GM18502 (cell line): ENCODE data around the gene HOXD10.

Experiments used
- ATAC-seq: cut with Tn5 transposase; IDR thresholded peaks from one replicate; pipeline ENCODE4 v1.9.1; 2021; ENCODE audit warnings: mild to moderate bottlenecking; ENCODE audit not compliant: unreplicated experiment, poor library complexity

Gene HOXD10

DNA sequence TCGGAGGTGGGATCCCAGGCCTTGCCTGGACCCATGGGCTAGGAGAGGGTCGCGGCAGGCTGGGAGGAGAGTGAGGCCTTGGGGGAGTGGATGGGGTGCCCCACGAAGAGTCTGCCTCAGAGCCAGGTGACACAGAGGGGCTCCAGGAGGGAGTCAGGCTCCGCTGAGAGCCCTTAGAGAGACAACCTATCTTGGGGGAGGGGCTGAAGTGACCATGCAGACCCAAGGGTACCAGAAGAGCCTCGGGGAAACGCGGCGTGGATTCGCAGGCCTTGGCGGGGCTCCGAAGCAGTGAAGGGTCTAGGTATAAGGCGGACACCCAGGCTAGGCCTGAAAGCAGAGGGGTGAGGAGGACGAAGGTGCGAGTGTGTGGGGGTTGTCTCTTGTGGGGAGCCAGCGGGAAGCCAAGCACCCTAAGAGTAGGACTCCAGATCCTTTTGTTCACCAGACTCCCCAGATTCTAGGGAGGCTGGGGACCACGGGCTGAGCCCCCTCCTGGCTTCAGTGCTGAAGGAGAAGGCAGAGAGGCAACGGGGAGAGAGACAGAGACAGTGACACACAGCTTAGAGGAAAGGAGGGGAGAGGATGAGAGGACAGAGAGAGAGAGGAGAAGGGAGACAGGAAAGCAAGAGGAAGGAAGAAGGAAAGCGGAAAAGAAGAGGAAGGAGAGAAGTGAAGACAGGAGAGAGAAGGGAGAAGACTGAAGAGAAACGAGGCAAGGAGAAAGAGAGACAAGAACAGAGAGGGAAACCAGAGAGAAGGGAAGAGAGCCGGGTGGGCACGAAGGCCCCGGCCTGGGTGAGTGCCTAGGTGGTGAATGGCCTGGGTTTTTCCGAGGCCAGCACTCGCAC, 10.6 kb upstream of the HOXD10 start:
- ATAC-seq = no peak

DNA sequence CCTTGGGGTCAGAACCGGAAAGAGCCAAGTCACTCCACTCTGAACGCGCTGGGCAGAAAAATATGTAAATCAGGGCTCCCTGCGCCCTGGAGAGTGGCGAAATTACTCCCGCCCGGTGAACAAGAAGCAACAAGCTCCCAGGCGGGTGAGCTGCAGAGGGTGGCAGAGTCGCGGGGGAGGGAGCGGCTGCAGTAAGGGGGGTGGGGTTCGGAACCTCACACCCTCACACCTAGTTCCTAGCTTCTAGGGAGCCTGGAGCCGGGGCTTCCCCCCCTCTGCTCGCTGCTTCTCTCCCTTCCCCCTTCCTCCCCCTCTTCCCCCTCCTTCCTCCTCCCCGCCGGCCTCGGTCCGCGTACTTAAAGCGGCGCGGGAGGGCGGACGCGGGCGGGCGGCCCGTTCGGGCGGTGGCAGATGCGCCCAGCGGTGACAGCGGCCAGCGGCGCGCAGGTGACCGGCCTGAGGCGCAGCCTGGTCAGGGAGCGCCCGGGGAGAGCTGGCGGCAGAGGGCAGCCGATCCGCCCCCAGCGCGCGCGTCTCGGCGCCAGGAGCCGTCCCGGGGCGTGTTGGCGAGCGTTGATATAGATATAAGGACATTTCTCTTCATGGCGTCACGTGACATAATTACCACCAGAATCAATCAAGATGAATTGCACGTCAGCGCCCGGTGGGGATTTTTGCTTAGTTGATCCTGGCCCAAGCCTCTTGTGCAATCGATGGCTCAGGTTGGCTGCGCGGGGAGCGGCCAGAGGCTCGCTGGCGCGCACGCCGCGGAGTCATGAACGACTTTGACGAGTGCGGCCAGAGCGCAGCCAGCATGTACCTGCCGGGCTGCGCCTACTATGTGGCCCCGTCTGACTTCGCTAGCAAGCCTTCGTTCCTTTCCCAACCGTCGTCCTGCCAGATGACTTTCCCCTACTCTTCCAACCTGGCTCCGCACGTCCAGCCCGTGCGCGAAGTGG, 9.7 kb upstream of the HOXD10 start, which contains the start of gene HOXD11:
Gene HOXD11 (plus strand): TSS at position 700 of the 959 bp plus-strand sequence. CDS start 76 bp downstream, at position 776.
- ATAC-seq = no peak

DNA sequence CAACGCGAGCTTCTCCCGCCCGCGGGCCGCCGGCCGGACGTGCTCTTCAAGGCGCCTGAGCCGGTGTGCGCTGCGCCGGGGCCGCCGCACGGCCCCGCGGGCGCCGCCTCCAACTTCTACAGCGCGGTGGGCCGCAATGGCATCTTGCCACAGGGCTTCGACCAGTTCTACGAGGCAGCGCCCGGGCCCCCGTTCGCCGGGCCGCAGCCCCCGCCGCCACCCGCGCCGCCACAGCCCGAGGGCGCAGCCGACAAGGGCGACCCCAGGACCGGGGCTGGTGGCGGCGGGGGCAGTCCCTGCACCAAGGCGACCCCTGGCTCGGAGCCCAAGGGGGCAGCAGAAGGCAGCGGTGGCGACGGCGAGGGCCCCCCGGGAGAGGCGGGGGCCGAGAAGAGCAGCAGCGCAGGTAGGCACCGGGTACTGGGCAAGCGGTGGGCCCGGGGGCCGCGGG, 8.8 kb upstream of the HOXD10 start:
- ATAC-seq = no peak

DNA sequence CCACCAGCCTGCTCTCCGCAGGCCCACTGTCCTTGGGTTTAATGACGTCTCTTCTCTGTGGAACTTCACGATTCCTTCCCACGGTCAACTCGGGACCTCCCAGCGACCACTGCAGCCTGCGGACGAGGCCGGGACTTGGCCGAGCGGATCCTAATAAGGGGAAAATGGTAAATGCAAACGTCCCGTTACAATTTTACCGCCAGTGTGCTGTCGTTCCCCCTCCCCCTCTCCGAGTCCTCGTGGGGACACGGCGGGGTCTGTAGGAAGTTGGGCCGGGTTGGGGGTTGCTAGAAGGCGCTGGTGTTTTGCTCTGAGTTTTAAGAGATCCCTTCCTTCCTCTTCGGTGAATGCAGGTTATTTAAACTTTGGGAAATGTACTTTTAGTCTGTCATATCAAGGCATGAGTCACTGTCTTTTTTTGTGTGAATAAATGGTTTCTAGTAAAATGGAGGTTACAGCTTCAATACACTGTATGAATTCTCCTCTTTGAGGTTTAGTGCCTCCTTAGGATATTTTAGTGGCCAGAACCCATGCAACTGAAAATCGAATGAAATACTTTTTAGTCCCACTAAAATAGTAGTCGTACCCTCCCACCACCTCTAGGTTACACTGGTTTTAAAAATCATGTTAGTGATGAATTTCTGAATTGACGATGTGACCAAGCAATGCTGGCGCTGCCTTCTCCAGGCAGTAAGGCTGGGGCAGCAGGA, 7.2 kb upstream of the HOXD10 start:
- no peak for ATAC-seq

DNA sequence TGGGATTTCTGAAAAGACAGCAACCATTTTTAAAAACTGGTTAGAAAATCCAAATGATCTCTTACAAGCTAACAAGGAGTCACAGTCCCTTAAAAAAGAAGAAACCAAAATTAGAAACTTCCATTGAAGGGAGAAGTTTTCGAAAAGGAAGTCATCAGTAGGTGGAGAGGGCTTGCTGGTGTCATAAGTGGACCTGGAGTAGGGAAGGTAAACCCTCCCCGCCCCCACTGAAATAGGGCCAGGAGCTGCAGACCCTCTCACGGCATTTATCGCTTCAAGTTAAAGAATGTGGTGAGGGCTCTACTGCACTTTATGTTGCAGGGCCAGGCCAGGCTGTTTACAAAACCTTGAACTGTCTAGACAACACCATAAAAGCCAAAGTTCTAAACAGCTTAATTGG, 6.6 kb upstream of the HOXD10 start:
- no peak for ATAC-seq

DNA sequence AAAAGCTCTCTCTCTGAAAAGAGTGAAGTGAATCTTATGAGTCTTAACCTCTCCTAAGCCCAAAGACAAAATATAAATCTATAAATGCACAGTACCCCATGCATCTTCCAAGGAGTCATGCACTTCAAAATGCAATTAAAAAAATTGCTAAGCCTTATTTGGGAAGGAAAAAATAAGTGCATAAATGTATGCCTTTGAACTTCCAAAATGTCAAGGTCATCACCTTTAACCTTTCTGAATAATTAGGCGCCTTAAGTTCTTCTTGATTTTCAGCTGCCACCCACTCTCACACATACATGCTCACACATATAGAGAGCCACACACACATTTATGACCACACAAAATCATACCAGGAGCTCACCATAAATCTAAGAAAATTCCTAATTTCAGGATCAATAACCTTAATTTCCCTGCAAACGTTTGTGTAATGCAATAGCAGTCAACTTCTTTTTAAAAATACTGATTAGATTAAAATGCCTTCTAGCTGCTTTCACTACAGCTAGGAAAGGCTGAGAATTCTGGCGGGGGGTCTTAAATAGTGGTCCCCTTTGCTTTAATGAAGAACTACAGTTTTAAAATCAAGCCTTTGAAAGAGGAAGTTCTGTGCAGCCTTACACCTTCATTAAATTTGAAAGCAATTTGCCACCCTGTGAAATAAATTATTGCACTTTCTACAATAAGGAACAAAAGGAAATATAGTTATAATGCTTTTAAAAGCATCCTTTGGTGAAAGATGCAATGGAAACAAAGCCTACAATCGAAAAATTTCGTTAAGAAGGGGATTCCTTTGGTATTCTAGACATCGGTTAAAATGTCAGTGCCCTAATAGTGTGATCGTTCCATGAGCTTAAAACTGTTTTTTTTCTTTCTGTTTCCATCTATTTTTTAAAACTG, 5.9 kb upstream of the HOXD10 start:
- ATAC-seq = no peak

DNA sequence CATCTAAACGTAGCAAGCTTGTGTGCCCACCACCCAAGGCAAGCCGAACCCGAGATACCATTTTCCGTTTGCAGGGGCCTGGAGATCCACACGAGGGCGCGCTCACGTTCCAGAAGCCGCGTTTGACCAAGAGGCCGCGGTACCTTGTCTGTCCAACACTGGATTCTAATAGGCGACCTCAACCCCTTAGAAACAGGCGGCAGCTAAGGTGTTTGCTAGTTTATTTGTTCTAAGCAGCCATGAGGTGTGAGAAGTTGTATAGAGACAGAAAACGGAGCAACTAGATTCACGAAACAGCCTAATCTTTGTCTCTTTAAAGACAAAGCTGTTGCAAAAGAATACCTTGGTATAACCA, 5.3 kb upstream of the HOXD10 start:
- no peak for ATAC-seq

DNA sequence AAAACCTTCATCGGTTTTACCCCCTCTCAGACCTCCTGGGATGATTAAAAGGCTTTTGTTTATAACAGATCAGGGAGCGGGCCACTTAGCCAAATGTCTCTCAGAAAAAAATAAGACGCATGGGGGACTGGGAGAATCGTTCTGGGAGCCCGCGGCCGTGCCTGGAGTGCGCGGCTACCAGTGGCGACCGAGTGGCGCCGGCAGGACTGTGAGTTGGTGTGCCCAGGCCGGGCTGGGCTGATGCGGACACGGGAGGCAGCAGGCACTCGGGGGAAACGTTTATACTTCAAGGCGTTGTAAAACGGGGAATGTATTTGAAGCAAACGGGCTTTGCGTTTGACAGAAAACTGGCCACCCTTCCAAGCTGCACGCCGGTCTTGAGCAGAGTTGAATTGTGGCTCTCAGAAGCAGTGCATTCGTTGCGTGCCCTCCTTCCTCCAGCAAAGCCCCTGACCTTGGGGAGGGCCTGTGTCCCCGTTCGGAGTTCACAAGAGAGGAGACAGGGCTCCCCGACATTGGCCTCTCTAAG, 4.7 kb upstream of the HOXD10 start:
- no peak for ATAC-seq

DNA sequence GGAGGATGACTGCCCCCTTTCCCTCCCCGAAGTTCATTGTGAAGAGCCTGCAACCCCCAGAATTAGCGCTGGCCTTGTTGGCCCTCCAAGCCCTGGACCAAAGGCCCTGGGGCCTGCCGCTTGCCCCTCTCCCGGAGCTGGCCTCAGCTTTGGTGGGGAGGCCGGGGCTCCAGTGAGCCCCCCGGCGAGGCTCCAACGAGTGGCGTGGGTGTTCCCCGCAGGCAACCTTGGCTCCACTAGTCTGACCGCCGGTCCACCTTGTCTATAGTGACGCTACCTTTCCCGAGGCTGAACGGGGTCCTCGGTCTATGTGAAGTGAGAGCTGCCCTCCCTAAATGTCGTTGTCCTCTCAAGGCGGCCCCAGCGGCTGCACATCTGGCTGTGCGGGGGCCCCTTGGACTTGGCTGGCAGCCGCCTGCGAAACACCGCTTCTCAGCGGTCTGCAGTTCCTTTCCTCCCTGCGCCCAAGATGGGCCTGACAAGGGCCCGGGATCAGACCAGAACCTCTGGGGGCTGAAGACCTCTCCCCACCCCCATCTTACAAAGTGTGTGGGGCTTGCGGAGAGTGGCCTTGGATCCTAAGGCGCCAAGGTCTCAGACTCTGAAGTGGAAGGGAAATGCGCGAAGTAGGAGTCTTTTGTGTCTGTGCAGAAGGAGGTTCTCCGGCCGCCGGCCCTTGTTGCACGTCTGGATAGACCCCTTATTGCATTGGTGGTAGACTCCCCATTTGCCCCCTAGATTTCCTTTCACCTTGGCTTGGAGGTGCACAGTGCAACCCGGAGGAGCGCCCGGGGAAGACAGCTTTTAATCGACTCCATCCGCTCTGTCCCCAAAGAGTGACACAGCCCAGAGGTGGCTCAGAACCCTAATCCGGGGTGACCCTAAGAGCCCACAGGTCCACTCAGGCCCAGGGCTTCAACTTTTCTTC, 3.9 kb upstream of the HOXD10 start:
- no peak for ATAC-seq

DNA sequence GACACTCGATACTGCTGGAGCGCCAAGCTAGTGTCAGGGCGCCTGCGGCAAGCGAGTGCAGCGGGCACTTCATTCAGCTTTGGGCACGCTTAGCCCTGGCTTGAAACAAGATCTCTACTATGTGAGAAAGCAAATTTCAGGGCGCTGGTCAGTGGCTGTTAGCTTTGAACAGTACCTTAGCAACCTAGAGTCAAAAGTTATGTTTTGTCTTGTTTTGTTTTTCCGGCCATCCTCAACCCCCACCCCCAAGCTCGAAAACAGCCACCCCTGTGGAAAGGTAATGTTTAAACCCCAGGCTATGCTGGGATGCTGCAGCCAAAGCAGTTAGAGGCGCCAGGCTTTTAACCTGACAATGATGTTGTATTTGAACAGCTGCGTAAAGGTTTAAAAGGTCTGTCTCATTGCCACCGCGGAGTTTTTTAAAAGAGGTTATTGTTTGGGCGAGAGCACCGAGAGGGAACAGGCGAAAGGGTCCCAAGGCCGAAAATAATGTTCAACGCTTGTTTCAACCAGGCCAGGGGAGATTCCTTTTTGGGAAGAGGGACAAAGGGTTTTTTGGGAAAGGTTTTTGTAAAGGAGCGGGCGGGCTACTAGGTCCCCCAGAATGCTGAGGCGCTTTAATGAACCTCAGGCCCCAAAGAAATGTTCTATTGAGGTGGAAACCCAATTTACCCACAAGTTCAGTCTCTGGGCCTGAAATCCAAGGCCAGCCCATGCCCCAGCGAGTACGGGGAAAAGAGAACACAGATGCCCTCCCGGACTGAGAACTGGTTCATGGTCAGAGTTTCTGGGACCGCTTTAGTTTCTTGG, 2.3 kb upstream of the HOXD10 start:
- ATAC-seq = no peak

DNA sequence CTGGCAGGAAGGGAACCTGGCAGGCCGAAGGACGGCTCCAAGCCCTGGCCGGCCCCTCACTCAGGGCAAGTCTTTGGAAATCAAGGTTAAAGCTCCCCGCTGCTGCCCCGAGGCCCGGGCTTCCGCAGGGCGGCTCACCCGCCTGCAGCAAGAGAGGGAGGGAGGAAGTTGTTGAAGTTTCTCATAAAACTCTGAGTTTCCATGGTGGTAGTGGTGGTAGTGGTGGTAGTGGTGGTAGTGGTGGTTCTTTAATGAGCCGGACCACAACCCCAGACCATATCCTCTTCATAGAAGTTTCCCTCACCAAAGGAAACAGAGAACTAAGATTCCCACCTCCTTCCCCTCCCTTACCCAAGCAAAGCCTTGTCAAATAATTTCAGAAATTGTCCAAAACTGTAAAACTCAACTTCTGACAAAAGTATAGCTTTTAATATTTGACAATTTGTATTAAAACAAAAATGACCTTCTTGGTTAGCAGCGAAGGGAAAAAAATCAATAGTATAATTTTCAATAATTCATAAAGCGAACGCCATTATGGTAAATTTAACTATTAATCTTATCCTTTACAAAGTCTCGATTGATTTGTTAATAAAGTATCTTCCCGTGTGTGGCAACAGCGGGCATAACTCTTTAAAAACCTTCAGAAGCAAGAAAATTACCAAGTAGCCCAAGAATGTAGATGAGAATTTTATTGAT, 1.5 kb upstream of the HOXD10 start:
- ATAC-seq = no peak

DNA sequence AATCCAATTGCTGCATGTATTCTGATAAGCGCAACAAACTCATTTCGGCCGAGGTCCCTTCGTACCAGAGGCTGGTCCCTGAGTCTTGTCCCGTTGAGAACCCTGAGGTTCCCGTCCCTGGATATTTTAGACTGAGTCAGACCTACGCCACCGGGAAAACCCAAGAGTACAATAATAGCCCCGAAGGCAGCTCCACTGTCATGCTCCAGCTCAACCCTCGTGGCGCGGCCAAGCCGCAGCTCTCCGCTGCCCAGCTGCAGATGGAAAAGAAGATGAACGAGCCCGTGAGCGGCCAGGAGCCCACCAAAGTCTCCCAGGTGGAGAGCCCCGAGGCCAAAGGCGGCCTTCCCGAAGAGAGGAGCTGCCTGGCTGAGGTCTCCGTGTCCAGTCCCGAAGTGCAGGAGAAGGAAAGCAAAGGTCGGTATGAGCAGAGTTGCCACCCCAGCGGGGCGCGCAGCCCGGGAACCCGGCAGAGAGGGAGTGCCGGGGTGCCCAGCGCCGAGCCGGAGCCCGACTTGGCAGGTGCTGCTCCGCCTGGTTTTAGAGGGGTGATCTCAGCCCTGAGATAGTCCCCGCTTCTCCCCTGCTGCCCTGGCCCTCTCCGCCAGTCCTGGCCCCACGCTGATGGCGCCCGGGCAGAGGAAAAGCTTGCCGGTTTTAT, 714 bp downstream of the HOXD10 start:
- no peak for ATAC-seq

DNA sequence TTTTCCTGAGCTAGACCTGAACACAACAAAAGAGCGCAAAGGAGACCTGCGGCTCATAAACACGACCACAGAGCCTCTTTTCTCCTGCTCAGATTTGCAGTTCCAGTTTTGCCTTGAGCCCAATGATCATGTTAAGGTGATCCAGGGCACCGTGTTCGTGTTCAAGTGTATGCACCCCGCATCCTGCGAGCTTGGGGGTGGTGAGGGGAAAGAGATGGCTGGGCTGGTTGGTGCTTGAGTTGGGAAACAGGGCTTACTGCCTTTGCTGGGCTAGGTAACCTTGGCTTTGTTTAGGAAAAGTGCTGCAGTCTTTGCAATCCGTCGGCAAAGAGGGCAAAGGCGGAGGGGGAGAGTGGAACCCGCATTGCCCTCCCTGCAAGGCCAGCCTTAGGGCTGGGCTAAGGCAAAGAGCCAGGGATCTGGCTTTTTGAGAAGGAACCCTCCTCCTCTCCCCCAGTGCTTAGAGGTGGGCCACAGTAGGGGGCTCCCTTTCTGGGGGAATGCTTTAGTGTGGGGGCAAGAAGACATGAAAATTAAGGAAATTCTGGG, 1.3 kb downstream of the HOXD10 start:
- ATAC-seq = no peak

DNA sequence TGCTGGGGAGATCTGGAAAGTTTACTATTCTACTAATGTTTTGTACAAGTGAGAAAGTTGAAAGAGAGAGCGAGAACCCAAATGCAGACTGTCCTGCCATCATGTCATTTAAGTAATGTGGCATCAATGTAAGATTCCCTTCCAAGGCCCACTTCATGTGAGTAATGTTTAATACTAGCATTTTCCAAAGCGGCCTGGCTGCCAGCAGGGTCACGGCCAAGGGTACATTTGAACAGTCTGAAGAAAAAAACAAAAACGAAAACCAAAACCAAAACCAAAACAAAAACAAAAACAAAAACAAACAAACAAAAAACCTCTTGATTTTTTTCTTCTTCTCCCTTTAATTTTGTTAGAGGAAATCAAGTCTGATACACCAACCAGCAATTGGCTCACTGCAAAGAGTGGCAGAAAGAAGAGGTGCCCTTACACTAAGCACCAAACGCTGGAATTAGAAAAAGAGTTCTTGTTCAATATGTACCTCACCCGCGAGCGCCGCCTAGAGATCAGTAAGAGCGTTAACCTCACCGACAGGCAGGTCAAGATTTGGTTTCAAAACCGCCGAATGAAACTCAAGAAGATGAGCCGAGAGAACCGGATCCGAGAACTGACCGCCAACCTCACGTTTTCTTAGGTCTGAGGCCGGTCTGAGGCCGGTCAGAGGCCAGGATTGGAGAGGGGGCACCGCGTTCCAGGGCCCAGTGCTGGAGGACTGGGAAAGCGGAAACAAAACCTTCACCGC, 2.2 kb downstream of the HOXD10 start:
- no peak for ATAC-seq

DNA sequence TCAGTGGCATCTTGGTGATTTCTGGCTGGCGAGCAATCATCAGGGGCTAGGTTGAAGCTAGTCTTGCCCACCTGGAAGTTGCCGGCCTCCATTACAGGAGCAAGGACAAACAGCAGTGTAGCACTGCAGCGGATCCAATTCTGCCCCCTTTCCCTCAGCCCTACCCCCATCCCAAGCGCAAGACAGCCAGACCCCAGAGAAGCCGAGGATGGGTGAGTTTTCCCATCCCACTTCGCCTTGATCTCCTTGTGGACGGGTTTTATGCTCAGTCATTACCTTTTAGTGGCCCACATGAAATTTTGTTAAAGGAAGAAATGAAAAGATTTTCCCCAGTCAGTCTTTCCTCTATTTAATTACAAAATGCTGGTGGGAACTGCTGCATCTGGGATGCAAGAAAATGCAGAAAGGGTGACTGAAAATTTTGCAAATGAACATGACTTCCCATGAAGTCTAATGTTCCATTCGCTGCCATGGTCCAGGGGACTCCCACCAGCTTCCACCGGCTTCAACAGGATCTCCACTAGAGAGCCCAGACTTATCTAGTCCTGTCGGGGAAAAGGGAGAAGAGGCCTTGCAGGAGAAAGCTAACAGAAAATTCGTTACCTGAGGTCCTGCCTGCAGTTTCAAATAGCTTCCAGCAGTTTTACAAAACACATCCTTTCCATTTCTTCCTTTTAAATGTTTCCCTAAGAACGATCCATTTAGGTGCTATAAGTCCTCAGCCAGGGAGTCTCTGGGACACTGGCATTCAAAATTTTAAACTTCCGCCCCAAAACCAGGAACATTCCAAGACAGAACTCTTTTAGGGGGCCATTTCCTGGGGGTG, 4.0 kb downstream of the HOXD10 start:
- ATAC-seq = no peak
